Nephron (organoid): Measurements from ENCODE around the gene CTIF.

Experiments used
- H3K27ac Mint-ChIP-seq, 3 experiments: 2 replicates each; pipeline ENCODE4 v1.8.0; 2020; ENCODE audit warnings: mixed read lengths in 3 of 3, mild to moderate bottlenecking in 2 of 3, moderate library complexity in 1 of 3
- H3K27me3 Mint-ChIP-seq: 2 replicates; pipeline ENCODE4 v1.8.0; 2021; ENCODE audit warnings: low read depth, mild to moderate bottlenecking, moderate library complexity, mixed read lengths
- H3K36me3 Mint-ChIP-seq: 2 replicates; pipeline ENCODE4 v1.8.0; 2020; ENCODE audit warnings: low read depth, mixed read lengths
- H3K4me1 Mint-ChIP-seq: 2 replicates; pipeline ENCODE4 v1.8.0; 2020; ENCODE audit warnings: mixed read lengths
- H3K4me3 Mint-ChIP-seq, 3 experiments: 2 replicates each; pipeline ENCODE4 v1.8.0; 2020; ENCODE audit warnings: mild to moderate bottlenecking in 3 of 3, mixed read lengths in 3 of 3, moderate library complexity in 2 of 3
- H3K9me3 Mint-ChIP-seq: 2 replicates; pipeline ENCODE4 v1.8.0; 2020; ENCODE audit warnings: mixed read lengths
- TF ChIP-seq, protein P1 (sequence below), 3 experiments: fragments of 200-600 bp; sonication (generic); IDR thresholded peaks; one replicate each; pipeline ENCODE4 v1.5.0; 2021; ENCODE audit warnings: antibody characterized with exemption in 3 of 3; ENCODE audit not compliant: unreplicated experiment in 3 of 3

The CTIF gene

DNA sequence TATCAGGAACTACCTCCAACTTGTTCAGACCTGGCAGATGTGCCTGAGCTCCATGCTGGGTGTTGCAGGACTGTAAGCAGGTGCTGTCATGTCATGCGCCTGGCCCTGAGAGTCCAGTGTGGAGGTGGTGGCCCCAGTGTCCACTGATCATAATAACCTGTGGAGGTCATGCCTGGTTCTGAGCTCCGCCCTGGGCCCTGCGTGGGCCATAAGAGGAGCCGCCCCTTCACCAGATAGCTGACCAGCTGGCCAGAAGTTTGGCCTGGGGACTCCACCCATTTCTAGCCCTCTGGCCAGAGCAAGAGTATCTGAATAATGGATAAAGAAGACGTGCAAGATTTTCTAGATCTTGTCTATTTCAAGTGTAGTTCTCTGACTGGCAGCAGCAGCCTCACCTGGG, 72.4 kb downstream of the CTIF start:
- Mint-ChIP-seq H3K27me3 (no peaks in the 10 kb centered on the region), H3K27ac (no peak overlapping the region), H3K4me1 (peaks cover 55% of the 10 kb centered on the region), H3K9me3 (no peaks in the 10 kb centered on the region), H3K4me3 (no peak overlapping the region), H3K36me3 (no peaks in the 10 kb centered on the region)
- TF ChIP-seq, protein P1, sequence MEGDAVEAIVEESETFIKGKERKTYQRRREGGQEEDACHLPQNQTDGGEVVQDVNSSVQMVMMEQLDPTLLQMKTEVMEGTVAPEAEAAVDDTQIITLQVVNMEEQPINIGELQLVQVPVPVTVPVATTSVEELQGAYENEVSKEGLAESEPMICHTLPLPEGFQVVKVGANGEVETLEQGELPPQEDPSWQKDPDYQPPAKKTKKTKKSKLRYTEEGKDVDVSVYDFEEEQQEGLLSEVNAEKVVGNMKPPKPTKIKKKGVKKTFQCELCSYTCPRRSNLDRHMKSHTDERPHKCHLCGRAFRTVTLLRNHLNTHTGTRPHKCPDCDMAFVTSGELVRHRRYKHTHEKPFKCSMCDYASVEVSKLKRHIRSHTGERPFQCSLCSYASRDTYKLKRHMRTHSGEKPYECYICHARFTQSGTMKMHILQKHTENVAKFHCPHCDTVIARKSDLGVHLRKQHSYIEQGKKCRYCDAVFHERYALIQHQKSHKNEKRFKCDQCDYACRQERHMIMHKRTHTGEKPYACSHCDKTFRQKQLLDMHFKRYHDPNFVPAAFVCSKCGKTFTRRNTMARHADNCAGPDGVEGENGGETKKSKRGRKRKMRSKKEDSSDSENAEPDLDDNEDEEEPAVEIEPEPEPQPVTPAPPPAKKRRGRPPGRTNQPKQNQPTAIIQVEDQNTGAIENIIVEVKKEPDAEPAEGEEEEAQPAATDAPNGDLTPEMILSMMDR (IDR thresholded peaks at IDR 0.05; ENCODE audit: unreplicated experiment in 3 of 3) = no peak

DNA sequence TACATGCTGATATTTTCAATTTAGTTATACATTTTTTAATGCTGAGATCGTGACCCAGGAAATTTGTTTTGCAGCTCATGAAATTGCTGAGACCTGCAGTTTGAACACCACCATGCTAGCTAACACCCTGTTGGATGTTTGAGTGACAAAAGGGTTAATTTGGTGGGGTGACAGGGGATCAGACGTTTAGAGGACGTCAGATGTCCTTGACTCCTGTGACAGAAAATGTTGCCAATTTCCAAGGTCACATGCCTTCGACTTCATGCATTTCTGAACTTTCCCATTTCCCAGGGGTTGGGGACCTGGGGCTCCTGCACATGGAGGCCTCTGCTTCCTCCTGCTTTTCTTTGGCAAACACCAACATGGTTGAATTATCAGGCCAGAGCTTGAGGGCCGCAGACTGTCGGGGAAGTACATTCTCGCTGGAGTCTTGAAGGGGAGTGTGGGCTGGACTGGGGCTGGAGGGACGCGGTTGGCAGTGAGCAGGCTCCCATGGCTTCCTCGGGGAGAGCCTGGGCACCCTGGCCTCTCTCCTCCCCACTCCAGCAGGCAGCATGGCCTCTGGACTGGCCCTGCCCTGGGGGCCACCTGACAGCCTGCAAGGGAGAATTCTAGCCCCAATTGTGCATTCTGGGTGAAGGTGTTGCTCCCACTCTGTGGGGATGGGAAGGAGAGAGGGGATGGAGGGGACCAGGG, 73.1 kb downstream of the CTIF start:
- Mint-ChIP-seq H3K36me3 (no peaks in the 10 kb centered on the region), H3K9me3 (no peaks in the 10 kb centered on the region)

DNA sequence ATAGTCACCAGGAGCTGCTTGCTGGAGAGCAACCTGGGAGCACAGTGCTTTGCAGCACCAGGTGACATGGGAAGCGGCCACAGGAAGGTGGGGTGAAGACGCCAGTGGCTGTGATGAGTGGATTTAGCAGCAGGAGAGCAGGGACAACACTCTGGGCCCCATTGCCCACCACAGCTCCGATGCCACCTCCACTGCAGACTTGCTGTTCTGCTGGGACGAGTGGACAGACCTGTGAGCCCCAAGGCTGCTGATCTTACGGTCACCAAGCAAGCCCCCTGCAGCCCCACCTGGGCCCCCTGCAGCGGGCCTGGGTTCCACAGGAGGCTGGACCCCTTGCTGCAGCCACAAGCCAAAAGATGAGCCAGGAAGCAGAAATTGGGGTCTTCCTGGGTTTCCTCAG, 73.7 kb downstream of the CTIF start:
- peak overlapping the region in 1 of 3 experiments; percentile 47 for H3K27ac Mint-ChIP-seq
- TF ChIP-seq, protein P1 (IDR thresholded peaks at IDR 0.05; ENCODE audit: unreplicated experiment in 3 of 3) = no peak
- H3K27me3 Mint-ChIP-seq = no peaks in the 10 kb centered on the region
- H3K4me1 Mint-ChIP-seq = peaks cover 55% of the 10 kb centered on the region
- no peaks in the 10 kb centered on the region for H3K36me3 Mint-ChIP-seq
- H3K4me3 Mint-ChIP-seq = no peak overlapping the region
- no peaks in the 10 kb centered on the region for H3K9me3 Mint-ChIP-seq

More for the DNA sequence above, 73.1 kb downstream of the CTIF start:
- Mint-ChIP-seq H3K27ac (no peak overlapping the region), H3K4me1 (peaks cover 56% of the 10 kb centered on the region), H3K27me3 (no peaks in the 10 kb centered on the region), H3K4me3 (no peak overlapping the region)
- TF ChIP-seq, protein P1 (IDR thresholded peaks at IDR 0.05; ENCODE audit: unreplicated experiment in 3 of 3) = no peak

DNA sequence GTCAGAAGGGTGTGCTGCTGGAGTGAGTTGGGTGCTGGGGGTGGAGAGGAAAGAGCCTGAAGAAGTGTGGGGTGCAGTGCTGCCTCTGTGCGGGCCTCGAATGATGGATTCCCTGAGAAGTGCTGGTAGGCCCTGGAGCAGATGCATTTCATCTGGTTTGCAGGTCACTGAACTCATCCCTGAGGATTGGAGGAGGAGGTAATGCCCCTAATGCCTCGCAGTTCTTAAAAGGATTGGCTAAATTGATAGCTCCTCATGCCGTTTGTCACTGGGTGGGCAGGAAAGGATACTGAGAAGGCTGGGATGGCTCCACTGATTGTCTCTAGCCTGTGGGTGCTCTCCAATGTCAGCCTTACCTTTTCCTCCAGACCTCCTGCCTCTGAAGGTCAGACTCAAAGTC, 74.1 kb downstream of the CTIF start:
- Mint-ChIP-seq H3K27ac (peak overlapping the region; percentile 47 to 61 (median 52)), H3K9me3 (no peaks in the 10 kb centered on the region), H3K4me3 (no peak overlapping the region), H3K36me3 (no peaks in the 10 kb centered on the region), H3K4me1 (peaks cover 50% of the 10 kb centered on the region), H3K27me3 (no peaks in the 10 kb centered on the region)
- TF ChIP-seq, protein P1 (IDR thresholded peaks at IDR 0.05; ENCODE audit: unreplicated experiment in 3 of 3) = no peak

DNA sequence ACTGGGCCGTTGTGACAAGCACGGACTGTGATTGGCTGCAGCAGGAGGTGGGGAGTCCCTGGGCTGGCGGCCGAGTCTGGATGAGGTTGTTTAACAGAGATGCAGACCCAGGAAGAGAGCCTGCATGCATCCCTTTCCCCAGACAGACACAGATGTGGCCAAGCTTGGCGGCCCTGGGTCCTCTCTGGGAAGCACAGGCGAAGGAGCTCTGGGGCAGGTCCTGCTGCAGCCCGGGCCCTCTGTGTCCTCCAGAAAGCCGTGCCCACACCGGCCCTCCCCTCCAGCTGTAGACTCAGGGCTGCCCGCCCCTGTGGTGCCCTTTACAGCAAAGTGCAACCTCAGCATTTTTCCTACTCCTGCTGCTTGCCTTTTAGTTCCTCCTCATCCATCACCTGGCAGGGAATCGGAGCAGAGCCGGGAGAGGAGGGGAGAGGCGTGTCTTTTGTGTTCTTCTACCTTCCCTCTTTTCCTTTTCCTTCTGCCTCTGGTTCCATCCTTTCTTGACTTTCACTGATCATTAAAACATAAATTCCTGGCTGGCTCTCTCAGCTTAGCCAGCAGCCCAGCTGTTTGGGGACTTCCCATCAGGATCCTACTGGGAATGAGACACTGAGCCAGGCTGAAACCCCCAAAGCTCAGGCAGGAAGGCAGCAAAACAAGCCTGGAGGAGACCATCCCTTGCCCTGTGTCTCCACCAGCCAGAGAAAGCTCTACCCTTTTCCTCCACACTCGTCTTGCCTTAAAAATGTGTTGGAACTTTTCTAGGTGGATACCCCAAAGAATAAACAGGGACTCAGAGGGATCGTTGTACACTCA, 75.0 kb downstream of the CTIF start:
- H3K4me1 Mint-ChIP-seq = peaks cover 44% of the 10 kb centered on the region
- no peaks in the 10 kb centered on the region for H3K27me3 Mint-ChIP-seq
- no peaks in the 10 kb centered on the region for H3K9me3 Mint-ChIP-seq
- no peaks in the 10 kb centered on the region for H3K36me3 Mint-ChIP-seq
- TF ChIP-seq, protein P1 (IDR thresholded peaks at IDR 0.05; ENCODE audit: unreplicated experiment in 3 of 3) = no peak
- H3K4me3 Mint-ChIP-seq = no peak overlapping the region
- peak overlapping the region; percentile 2 to 61 (median 52) for H3K27ac Mint-ChIP-seq
